Caco-2 (cell line): Measurements from ENCODE around the gene FAM234A. TPM values are rescaled to one million over a fixed set of nuclear protein-coding genes. Genes with fewer than 3 reads are reported as not detected.

Experiments
- BruUV-seq: library from RNA; stranded (reverse); fragments of 400-500 nt; replicated peaks from 2 replicates; lab custom pipeline; 2021; lab: Mats Ljungman, UMichigan
- CTCF ChIA-PET: fragments of 300-600 bp; sonication (Branson Sonifier 250); formaldehyde crosslinking; loops from one replicate; lab custom pipeline; 2022; ENCODE audit warnings: antibody characterized with exemption; lab: Charles Lee
- POLR2A ChIA-PET: fragments of 300-600 bp; sonication (Branson Sonifier 250); formaldehyde crosslinking; loops from one replicate; lab custom pipeline; 2022; ENCODE audit warnings: antibody characterized with exemption; lab: Charles Lee
- DNase-seq, 2 experiments: peaks; one replicate each; pipeline versions ENCODE4 v3.0.0 to v3.0.0-alpha.2; 2020 to 2022
- H3K27me3 ChIP-seq: replicated peaks from 2 replicates; pipeline ENCODE4 v1.6.0; 2011; ENCODE audit warnings: low read length; ENCODE audit not compliant: control insufficient read depth, insufficient read depth
- H3K36me3 ChIP-seq: 2 replicates; pipeline ENCODE4 v1.5.1; 2011; ENCODE audit warnings: low read length; ENCODE audit not compliant: control insufficient read depth, insufficient read depth
- H3K4me1 ChIP-seq: fragments of 250-450 bp; sonication (Bioruptor Pico); 2 replicates; pipeline ENCODE4 v1.5.1; 2020; ENCODE audit warnings: mild to moderate bottlenecking
- H3K4me3 ChIP-seq: 2 replicates; pipeline ENCODE4 v1.5.1; 2011; ENCODE audit warnings: low read depth, mild to moderate bottlenecking, control low read depth, low read length
- H3K9me3 ChIP-seq: fragments of 250-450 bp; sonication (Bioruptor Pico); 2 replicates; pipeline ENCODE4 v1.5.1; 2020; ENCODE audit warnings: mild to moderate bottlenecking, moderate library complexity
- H3K27ac Mint-ChIP-seq: one replicate; pipeline ENCODE4 v1.8.0; 2022; ENCODE audit warnings: mixed read lengths; ENCODE audit not compliant: unreplicated experiment
- H3K27me3 Mint-ChIP-seq: one replicate; pipeline ENCODE4 v1.8.0; 2022; ENCODE audit warnings: mixed read lengths; ENCODE audit not compliant: insufficient read depth, unreplicated experiment
- H3K36me3 Mint-ChIP-seq: one replicate; pipeline ENCODE4 v1.8.0; 2022; ENCODE audit warnings: mild to moderate bottlenecking, mixed read lengths; ENCODE audit not compliant: insufficient read depth, unreplicated experiment
- H3K4me1 Mint-ChIP-seq: one replicate; pipeline ENCODE4 v1.8.0; 2022; ENCODE audit warnings: low read depth, mixed read lengths; ENCODE audit not compliant: unreplicated experiment
- H3K4me3 Mint-ChIP-seq: one replicate; pipeline ENCODE4 v1.8.0; 2022; ENCODE audit warnings: mild to moderate bottlenecking, moderate library complexity, mixed read lengths; ENCODE audit not compliant: unreplicated experiment
- H3K9me3 Mint-ChIP-seq: one replicate; pipeline ENCODE4 v1.8.0; 2022; ENCODE audit warnings: mixed read lengths; ENCODE audit not compliant: unreplicated experiment
- intact Hi-C: fragments of 100-400 bp; cut with micrococcal nuclease; formaldehyde crosslinking; loops from one replicate; pipeline ENCODE4 v1.10.0; 2022; ENCODE audit not compliant: unreplicated experiment
- total RNA-seq: library from RNA; stranded (reverse); gene quantifications from 2 replicates; pipeline ENCODE4 v1.2.3, GENCODE V29; 2022
- TF ChIP-seq, protein P1 (sequence below), 2 experiments: fragments of 200-600 bp in 1 of 2; IDR thresholded peaks; 1 replicate in 1 of 2; 2 replicates in 1 of 2; pipeline versions ENCODE4 v1.5.1 to v1.8.0; 2011 to 2022; ENCODE audit warnings: antibody characterized with exemption in 1 of 2, control low read depth in 1 of 2, inconsistent platforms in 1 of 2, low read depth in 1 of 2, low read length in 1 of 2, mild to moderate bottlenecking in 1 of 2, moderate library complexity in 1 of 2; ENCODE audit not compliant: insufficient read depth in 1 of 2, severe bottlenecking in 1 of 2, unreplicated experiment in 1 of 2

Gene FAM234A
- total RNA-seq, 1 experiment from 2014 or later = 77.7 TPM

DNA sequence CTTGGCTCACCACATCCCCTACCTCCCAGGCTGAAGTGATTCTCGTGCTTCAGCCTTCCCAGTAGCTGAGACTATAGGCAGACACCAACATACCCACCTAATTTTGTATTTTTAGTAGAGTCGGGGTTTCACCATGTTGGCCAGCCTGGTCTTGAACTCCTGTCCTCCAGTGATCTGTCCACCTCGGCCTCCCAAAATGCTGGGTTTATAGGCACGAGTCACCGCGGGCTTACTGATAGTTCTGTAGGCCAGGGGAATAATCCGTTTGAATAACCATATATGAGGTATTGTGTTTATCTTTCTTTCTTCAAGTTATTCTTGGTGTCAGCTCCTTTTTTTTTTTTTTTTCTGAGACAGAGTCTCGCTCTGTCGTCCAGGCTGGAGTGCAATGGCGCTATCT is 7.7 kb downstream of the FAM234A start:
- Mint-ChIP-seq H3K27me3 (no peaks in the 10 kb centered on the region), H3K27ac (no peak overlapping the region), H3K4me1 (no peaks in the 10 kb centered on the region), H3K4me3 (no peak overlapping the region), H3K9me3 (no peaks in the 10 kb centered on the region), H3K36me3 (no peaks in the 10 kb centered on the region)
- intact Hi-C loops = no loop called here
- Histone ChIP-seq H3K27me3 (no peaks in the 10 kb centered on the region), H3K36me3 (no peaks in the 10 kb centered on the region), H3K4me3 (no peak overlapping the region), H3K4me1 (no peaks in the 10 kb centered on the region), H3K9me3 (no peaks in the 10 kb centered on the region)
- BruUV-seq = no TSS peak
- DNase-seq = no peak
- TF ChIP-seq, protein P1, sequence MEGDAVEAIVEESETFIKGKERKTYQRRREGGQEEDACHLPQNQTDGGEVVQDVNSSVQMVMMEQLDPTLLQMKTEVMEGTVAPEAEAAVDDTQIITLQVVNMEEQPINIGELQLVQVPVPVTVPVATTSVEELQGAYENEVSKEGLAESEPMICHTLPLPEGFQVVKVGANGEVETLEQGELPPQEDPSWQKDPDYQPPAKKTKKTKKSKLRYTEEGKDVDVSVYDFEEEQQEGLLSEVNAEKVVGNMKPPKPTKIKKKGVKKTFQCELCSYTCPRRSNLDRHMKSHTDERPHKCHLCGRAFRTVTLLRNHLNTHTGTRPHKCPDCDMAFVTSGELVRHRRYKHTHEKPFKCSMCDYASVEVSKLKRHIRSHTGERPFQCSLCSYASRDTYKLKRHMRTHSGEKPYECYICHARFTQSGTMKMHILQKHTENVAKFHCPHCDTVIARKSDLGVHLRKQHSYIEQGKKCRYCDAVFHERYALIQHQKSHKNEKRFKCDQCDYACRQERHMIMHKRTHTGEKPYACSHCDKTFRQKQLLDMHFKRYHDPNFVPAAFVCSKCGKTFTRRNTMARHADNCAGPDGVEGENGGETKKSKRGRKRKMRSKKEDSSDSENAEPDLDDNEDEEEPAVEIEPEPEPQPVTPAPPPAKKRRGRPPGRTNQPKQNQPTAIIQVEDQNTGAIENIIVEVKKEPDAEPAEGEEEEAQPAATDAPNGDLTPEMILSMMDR (IDR thresholded peaks at IDR 0.05; ENCODE audit: insufficient read depth in 1 of 2, low read depth in 1 of 2, low read length in 1 of 2, severe bottlenecking in 1 of 2, unreplicated experiment in 1 of 2) = no peak
- ChIA-PET CTCF (no interaction called here), POLR2A (no interaction called here)

DNA sequence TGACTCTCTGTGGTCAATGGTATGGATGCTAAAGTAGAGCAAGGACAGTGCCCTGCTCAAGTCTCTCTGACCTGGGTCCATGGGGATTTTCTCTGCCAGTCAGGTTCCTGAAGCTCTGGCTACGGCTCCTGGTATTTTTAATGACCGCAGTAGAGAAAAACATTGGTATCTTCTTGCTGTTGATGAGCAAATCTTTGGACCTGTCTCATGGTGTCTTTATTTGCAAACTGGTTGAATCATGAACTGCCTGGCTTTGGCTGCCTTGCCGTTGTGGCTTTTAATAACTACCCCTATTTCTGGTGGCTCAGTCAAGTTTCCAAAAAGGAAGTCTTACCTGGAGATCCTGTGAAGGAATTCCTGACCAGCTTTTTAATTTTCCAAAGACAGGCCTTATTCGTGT is 8.7 kb downstream of the FAM234A start:
- Mint-ChIP-seq H3K36me3 (no peaks in the 10 kb centered on the region), H3K4me3 (no peak overlapping the region), H3K9me3 (no peaks in the 10 kb centered on the region), H3K27me3 (no peaks in the 10 kb centered on the region), H3K27ac (no peak overlapping the region), H3K4me1 (no peaks in the 10 kb centered on the region)
- ChIA-PET POLR2A (no interaction called here), CTCF (no interaction called here)
- intact Hi-C loops = no loop called here
- TF ChIP-seq, protein P1 (IDR thresholded peaks at IDR 0.05; ENCODE audit: insufficient read depth in 1 of 2, low read depth in 1 of 2, low read length in 1 of 2, severe bottlenecking in 1 of 2, unreplicated experiment in 1 of 2) = no peak
- no peak for DNase-seq
- Histone ChIP-seq H3K27me3 (no peaks in the 10 kb centered on the region), H3K4me3 (no peak overlapping the region), H3K4me1 (no peaks in the 10 kb centered on the region), H3K9me3 (no peaks in the 10 kb centered on the region), H3K36me3 (no peaks in the 10 kb centered on the region)
- BruUV-seq = no TSS peak

DNA sequence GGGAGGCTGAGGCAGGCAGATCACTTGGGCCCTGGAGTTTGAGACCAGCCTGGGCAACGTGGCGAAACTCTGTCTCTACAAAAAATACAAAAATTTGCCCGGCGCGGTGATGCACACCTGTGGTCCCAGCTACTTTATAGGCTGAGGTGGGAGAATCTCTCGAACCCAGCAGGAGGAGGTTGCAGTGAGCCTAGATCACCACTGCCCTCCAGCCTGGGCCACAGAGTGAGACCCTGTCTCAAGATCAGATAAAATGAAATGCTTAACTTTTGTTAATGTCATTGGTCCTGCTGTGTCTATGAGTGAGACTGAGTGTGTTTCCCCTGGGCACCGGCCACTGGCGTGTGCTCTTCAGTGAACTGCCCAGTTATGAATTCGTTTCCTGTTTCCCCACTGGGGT is 10.5 kb downstream of the FAM234A start:
- Histone ChIP-seq H3K9me3 (no peaks in the 10 kb centered on the region), H3K4me1 (0 out of 2 replicates have a peak, but pooled peaks cover 4% of the 10 kb centered on the region), H3K27me3 (no peaks in the 10 kb centered on the region), H3K4me3 (no peak overlapping the region), H3K36me3 (no peaks in the 10 kb centered on the region)
- ChIA-PET CTCF (no interaction called here), POLR2A (no interaction called here)
- Mint-ChIP-seq H3K27ac (no peak overlapping the region), H3K36me3 (peaks cover under 1% of the 10 kb centered on the region), H3K4me3 (no peak overlapping the region), H3K27me3 (no peaks in the 10 kb centered on the region), H3K4me1 (no peaks in the 10 kb centered on the region), H3K9me3 (no peaks in the 10 kb centered on the region)
- no TSS peak for BruUV-seq
- intact Hi-C loops = no loop called here
- DNase-seq = no peak
- TF ChIP-seq, protein P1 (IDR thresholded peaks at IDR 0.05; ENCODE audit: insufficient read depth in 1 of 2, low read depth in 1 of 2, low read length in 1 of 2, severe bottlenecking in 1 of 2, unreplicated experiment in 1 of 2) = no peak
